Rectal smooth muscle tissue (tissue), 1 donor: Measurements from ENCODE around the gene AP3D1.

ENCODE experiments used
- H3K27ac ChIP-seq: one replicate; pipeline ENCODE4 v1.7.0; 2013; ENCODE audit warnings: low read depth, low read length, inconsistent platforms
- H3K27me3 ChIP-seq: one replicate; pipeline ENCODE4 v1.7.0; 2013; ENCODE audit warnings: low read length; ENCODE audit not compliant: control insufficient read depth, insufficient read depth
- H3K36me3 ChIP-seq: one replicate; pipeline ENCODE4 v1.7.0; 2013; ENCODE audit warnings: low read length; ENCODE audit not compliant: control insufficient read depth, insufficient read depth
- H3K4me1 ChIP-seq: one replicate; pipeline ENCODE4 v1.7.0; 2013; ENCODE audit warnings: low read length; ENCODE audit not compliant: control insufficient read depth, insufficient read depth
- H3K4me3 ChIP-seq: one replicate; pipeline ENCODE4 v1.7.0; 2013; ENCODE audit warnings: low read length
- H3K9ac ChIP-seq: one replicate; pipeline ENCODE4 v1.7.0; 2013; ENCODE audit warnings: low read length

The AP3D1 gene

DNA sequence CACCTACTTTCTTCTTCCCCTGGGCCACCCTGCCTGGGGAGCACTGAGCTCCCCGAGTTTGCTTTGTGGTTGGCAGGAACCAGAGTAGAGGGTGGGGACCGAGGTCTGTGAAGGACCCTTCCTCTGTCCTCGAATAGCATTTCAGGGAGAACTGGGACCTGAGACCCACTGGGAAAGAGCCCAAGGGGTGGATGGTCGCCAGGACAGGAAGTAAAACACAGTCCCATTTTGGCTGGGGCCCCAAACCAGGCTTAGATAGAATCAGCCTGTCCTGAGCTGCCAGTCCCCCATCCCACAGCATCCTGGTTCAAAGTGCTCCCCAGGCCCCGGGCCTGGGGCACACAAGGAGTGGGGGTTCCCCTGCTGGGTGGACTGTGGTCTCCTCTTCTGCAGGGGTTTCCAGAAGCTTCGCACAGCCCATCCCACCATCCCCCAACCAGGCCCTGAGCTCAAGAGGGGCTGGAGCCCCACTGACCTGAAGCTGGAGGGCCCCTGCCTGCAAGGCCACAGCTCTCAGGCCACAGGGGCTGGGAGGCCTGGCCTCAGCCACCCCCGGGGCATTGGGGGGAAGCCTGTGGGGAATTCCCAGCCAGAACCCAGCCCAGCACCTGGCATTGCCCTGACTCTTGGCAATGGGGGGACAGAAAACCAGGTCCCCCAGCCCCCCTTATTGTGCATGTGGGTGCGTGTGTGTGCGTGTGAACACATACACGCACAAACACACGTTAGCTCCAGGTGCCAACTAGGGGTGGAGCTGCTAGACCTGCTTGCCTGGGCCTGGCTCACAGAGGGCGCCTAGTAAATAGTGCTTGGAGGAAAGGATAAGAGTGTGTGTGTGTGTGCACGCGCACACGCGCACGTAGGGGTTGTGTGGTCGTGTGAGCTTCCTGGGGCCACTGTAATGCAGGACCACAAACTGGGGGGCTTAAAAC lies 99.3 kb downstream of the AP3D1 start:
- Histone ChIP-seq H3K4me1 (peaks cover 31% of the 10 kb centered on the region), H3K27me3 (no peaks in the 10 kb centered on the region), H3K9ac (no peak overlapping the region), H3K4me3 (peak overlapping the region; percentile 67), H3K36me3 (peaks cover 4% of the 10 kb centered on the region), H3K27ac (peak overlapping the region; percentile 90)

DNA sequence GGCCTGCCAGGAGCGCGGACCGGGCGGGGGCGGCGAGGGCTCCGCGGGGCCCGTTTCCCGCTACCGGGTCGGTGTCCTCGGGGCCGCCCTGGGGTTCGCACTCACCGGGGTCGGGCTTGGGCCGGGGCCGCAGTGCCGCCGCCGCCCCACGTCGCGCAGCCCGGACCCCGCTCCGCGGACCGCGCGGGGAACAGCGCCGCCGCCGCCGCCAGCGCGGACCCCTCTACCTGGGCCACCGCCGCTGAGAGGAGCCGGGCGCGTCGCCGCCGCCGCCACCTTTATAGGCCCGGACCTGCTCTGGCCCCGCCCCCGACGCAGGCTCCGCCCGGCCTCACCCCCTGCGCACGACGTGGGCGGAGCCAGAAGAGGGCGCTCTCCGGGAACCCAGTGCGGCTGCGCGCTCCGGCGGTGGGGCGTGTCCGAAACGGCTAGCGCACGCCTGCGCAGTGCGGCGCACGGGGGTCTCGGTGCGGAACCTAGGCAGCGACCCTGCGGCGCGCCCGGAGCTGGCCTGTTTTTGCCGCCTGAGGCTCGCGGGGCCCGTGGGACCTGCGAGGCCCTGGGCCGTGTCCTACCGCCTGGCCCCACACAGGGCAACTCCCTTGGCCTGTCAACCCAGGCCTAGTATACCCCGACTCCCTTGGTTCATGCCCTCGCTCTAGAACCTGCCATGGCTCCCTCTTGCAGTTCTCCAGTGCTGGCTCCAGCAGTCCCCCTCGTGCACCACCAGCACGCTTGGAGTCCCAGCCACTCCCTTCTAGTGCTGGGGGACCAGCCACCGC lies 100.2 kb downstream of the AP3D1 start, which contains the start of gene MKNK2:
TSS of gene MKNK2 (minus strand) at position 254 of the 782 bp plus-strand sequence. CDS start 393 bp downstream, outside the sequence.
- Histone ChIP-seq H3K4me1 (peaks cover 30% of the 10 kb centered on the region), H3K27me3 (no peaks in the 10 kb centered on the region), H3K27ac (peak within 1 kb of the TSS; percentile 95), H3K9ac (peak within 1 kb of the TSS; percentile 96), H3K4me3 (peak within 1 kb of the TSS; percentile 98), H3K36me3 (peaks cover 6% of the 10 kb centered on the region)
